Measurements from ENCODE around the gene CHRND.

- TF ChIP-seq EP300 (conservative IDR thresholded peaks at IDR 0.05; ENCODE audit: poor library complexity, severe bottlenecking) (peak; percentile 53), CTCF (IDR thresholded peaks at IDR 0.05; ENCODE audit: poor library complexity, severe bottlenecking) (peak; percentile 69), POLR2AphosphoS5 (IDR thresholded peaks at IDR 0.05) (peak; percentile 95), RAD21 (conservative IDR thresholded peaks at IDR 0.05) (peak; percentile 39), EZH2 (IDR thresholded peaks at IDR 0.05; ENCODE audit: borderline replicate concordance, insufficient read depth, low read length, poor library complexity, severe bottlenecking) (no peak), MXI1 (conservative IDR thresholded peaks at IDR 0.05; ENCODE audit: poor library complexity, severe bottlenecking) (peak; percentile 85), REST (IDR thresholded peaks at IDR 0.05; ENCODE audit: borderline replicate concordance) (peak; percentile 91), TAF1 (IDR thresholded peaks at IDR 0.05; ENCODE audit: low read depth) (peak; percentile 84)
Observed at GRCh38 chr2:232550354-232551249, 24.6 kb downstream of the CHRND start, which contains the start of the genes EIF4E2 and TIGD1.

Data from neural cell (in vitro differentiated cells).